ENCODE measurements around the gene RPTOR. TPM values are rescaled to one million over a fixed set of nuclear protein-coding genes. Genes with fewer than 3 reads are reported as not detected.

The RPTOR gene
- total and polyA plus RNA-seq, 2 donors (not counting 3 experiments of a cell fraction or from before 2014, with no cell fraction given), result 10.7 to 41.8 TPM

- dilution Hi-C loops (cut with MboI; ENCODE audit: extremely low pct_ligation_motif_present, low sequenced_read_pairs) (no loop called here), intact Hi-C loops (cut with micrococcal nuclease) (no loop called here)
- BruUV-seq (replicated peaks), result no TSS peak
- CTCF ChIA-PET, result interaction anchor here (1.0 to 1.8 kb wide), 2 partner anchors 12 to 16 kb away, joined by 3 read pairs; no protein-coding TSS in a partner anchor
- Histone ChIP-seq H3K27ac (ENCODE audit: insufficient read depth, low read depth, low read length) (no peak overlapping the region), H3K4me3 (replicated peaks in 1 of 3; ENCODE audit: insufficient read depth in 1 of 3, low read depth in 1 of 3, low read length in 3 of 3) (no peak overlapping the region), H3K4me2 (ENCODE audit: insufficient read depth, low read length) (no peak overlapping the region), H3K9me3 (replicated peaks; ENCODE audit: control insufficient read depth, insufficient read depth, low read length) (no peaks in the 10 kb centered on the region), H3K79me2 (ENCODE audit: control insufficient read depth, insufficient read depth, low read length) (no peaks in the 10 kb centered on the region), H3K4me1 (ENCODE audit: control insufficient read depth, extremely low read depth, insufficient read depth, low read length) (peaks cover 12% of the 10 kb centered on the region), H3K9me1 (replicated peaks; ENCODE audit: control insufficient read depth, extremely low read depth, insufficient read depth, low read length) (no peaks in the 10 kb centered on the region), H3K9ac (replicated peaks; ENCODE audit: extremely low read depth, insufficient read depth, low read length) (no peak overlapping the region), H3K36me3 (ENCODE audit: control insufficient read depth in 2 of 2, extremely low read depth in 1 of 2, insufficient read depth in 2 of 2, low read length in 2 of 2) (peaks cover 0 to 5% of the 10 kb centered on the region in 2 experiments), H3K27me3 (ENCODE audit: control insufficient read depth in 2 of 2, insufficient read depth in 2 of 2, low read length in 2 of 2) (no peaks in the 10 kb centered on the region), H2AFZ (ENCODE audit: low read depth, low read length) (no peak overlapping the region), H4K20me1 (replicated peaks; ENCODE audit: control insufficient read depth, extremely low read depth, insufficient read depth, low read length) (no peaks in the 10 kb centered on the region)
- DNase-seq (ENCODE audit: low read depth, low spot score) (no peak), FAIRE-seq (no peak)
- TF ChIP-seq GATA2 (IDR thresholded peaks at IDR 0.05; ENCODE audit: insufficient read depth, insufficient read length, low read depth, low read length) (no peak), POLR2A (IDR thresholded peaks at IDR 0.05; ENCODE audit: low read depth, low read length) (no peak), POLR2AphosphoS5 (IDR thresholded peaks at IDR 0.05; ENCODE audit: insufficient read depth, low read depth, low read length) (no peak), CTCF (IDR thresholded peaks at IDR 0.05; ENCODE audit: extremely low read depth in 1 of 2, insufficient read depth in 1 of 2, low read depth in 1 of 2, low read length in 2 of 2) (no peak)
- POLR2A ChIA-PET, result no interaction called here
These were observed 234.7 kb downstream of the RPTOR start for GRCh38 chr17:80779336-80779735.

- Histone ChIP-seq H3K4me2 (ENCODE audit: insufficient read depth, low read length) (no peak overlapping the region), H4K20me1 (replicated peaks; ENCODE audit: control insufficient read depth, extremely low read depth, insufficient read depth, low read length) (no peaks in the 10 kb centered on the region), H3K27me3 (ENCODE audit: control insufficient read depth in 2 of 2, insufficient read depth in 2 of 2, low read length in 2 of 2) (no peaks in the 10 kb centered on the region), H3K9ac (replicated peaks; ENCODE audit: extremely low read depth, insufficient read depth, low read length) (no peak overlapping the region), H3K9me1 (replicated peaks; ENCODE audit: control insufficient read depth, extremely low read depth, insufficient read depth, low read length) (no peaks in the 10 kb centered on the region), H2AFZ (ENCODE audit: low read depth, low read length) (no peak overlapping the region), H3K4me3 (replicated peaks in 1 of 3; ENCODE audit: insufficient read depth in 1 of 3, low read depth in 1 of 3, low read length in 3 of 3) (no peak overlapping the region), H3K4me1 (ENCODE audit: control insufficient read depth, extremely low read depth, insufficient read depth, low read length) (peaks cover 10% of the 10 kb centered on the region), H3K27ac (ENCODE audit: insufficient read depth, low read depth, low read length) (no peak overlapping the region), H3K9me3 (replicated peaks; ENCODE audit: control insufficient read depth, insufficient read depth, low read length) (no peaks in the 10 kb centered on the region), H3K36me3 (ENCODE audit: control insufficient read depth in 2 of 2, extremely low read depth in 1 of 2, insufficient read depth in 2 of 2, low read length in 2 of 2) (peaks cover 0 to 5% of the 10 kb centered on the region in 2 experiments), H3K79me2 (ENCODE audit: control insufficient read depth, insufficient read depth, low read length) (no peaks in the 10 kb centered on the region)
- DNase-seq (ENCODE audit: low read depth, low spot score) (no peak), FAIRE-seq (no peak)
- POLR2A ChIA-PET, result no interaction called here
- CTCF ChIA-PET, result interaction anchor here (1.0 to 1.8 kb wide), 2 partner anchors 11 to 17 kb away, joined by 3 read pairs; no protein-coding TSS in a partner anchor
- intact Hi-C loops (cut with micrococcal nuclease), result no loop called here
- BruUV-seq (replicated peaks), result no TSS peak
- TF ChIP-seq FOS (IDR thresholded peaks at IDR 0.05; ENCODE audit: borderline replicate concordance, insufficient read depth, low read length), result no peak
- TF ChIP-seq CTCF (IDR thresholded peaks at IDR 0.05; ENCODE audit: extremely low read depth in 1 of 2, insufficient read depth in 1 of 2, low read depth in 1 of 2, low read length in 2 of 2), result no peak
- no peak for TF ChIP-seq MAX (IDR thresholded peaks at IDR 0.05; ENCODE audit: insufficient read depth, insufficient read length)
- TF ChIP-seq EZH2 (IDR thresholded peaks at IDR 0.05; ENCODE audit: borderline replicate concordance, low read depth, low read length, severe bottlenecking), result no peak
- no peak for TF ChIP-seq POLR2A (IDR thresholded peaks at IDR 0.05; ENCODE audit: low read depth, low read length)
- TF ChIP-seq POLR2AphosphoS5 (IDR thresholded peaks at IDR 0.05; ENCODE audit: insufficient read depth, low read depth, low read length), result no peak
- TF ChIP-seq JUN (IDR thresholded peaks at IDR 0.05; ENCODE audit: borderline replicate concordance, insufficient read depth, insufficient read length, low read depth), result no peak
- no peak for TF ChIP-seq GATA2 (IDR thresholded peaks at IDR 0.05; ENCODE audit: insufficient read depth, insufficient read length, low read depth, low read length)
- no peak for TF ChIP-seq MYC (IDR thresholded peaks at IDR 0.05; ENCODE audit: low read depth, low read length)
- dilution Hi-C loops (cut with MboI; ENCODE audit: extremely low pct_ligation_motif_present, low sequenced_read_pairs), result no loop called here
These were observed 235.3 kb downstream of the RPTOR start for GRCh38 chr17:80779961-80780380.

Measured in endothelial cell of umbilical vein (primary cell).